Naive thymus-derived CD4-positive, alpha-beta T cell (primary cell): ENCODE results near the gene NPTXR. TPM values are rescaled to one million over a fixed set of nuclear protein-coding genes. Genes with fewer than 3 reads are reported as not detected.

ENCODE experiments used
- ATAC-seq: fragments of 150-1000 bp; cut with Tn5 transposase; 2 replicates; pipeline ENCODE4 v1.10.0; 2021; ENCODE audit warnings: mild to moderate bottlenecking, moderate library complexity
- CTCF ChIA-PET: fragments of 350-600 bp; sonication (Branson Sonifier 250); formaldehyde crosslinking; loops from one replicate; lab custom pipeline; 2021; ENCODE audit warnings: antibody characterized with exemption; lab: Charles Lee
- POLR2A ChIA-PET: fragments of 350-600 bp; sonication (Branson Sonifier 250); formaldehyde crosslinking; loops from one replicate; lab custom pipeline; 2021; ENCODE audit warnings: antibody characterized with exemption, inconsistent platforms; lab: Charles Lee
- DNase-seq, 9 donors: peaks; one replicate each; pipeline versions ENCODE4 v3.0.0 to v3.0.0-alpha.2; 2020 to 2022; ENCODE audit warnings: mixed read lengths in 1 of 9
- H3K27ac ChIP-seq: one replicate; pipeline ENCODE4 v1.7.0; 2013; ENCODE audit warnings: mild to moderate bottlenecking, low read depth, low read length, moderate library complexity
- H3K27me3 ChIP-seq, 2 donors: one replicate each; pipeline ENCODE4 v1.7.0; 2013; ENCODE audit warnings: low read length in 2 of 2, mild to moderate bottlenecking in 2 of 2, moderate library complexity in 2 of 2; ENCODE audit not compliant: control insufficient read depth in 2 of 2, insufficient read depth in 2 of 2
- H3K36me3 ChIP-seq, 3 experiments: 1 replicate in 2 of 3; 2 replicates in 1 of 3; pipeline ENCODE4 v1.7.0; 2013; ENCODE audit warnings: low read length in 3 of 3, mild to moderate bottlenecking in 3 of 3, moderate library complexity in 1 of 3; ENCODE audit not compliant: insufficient read depth in 3 of 3, control insufficient read depth in 2 of 3
- H3K4me1 ChIP-seq, 2 donors: one replicate each; pipeline ENCODE4 v1.7.0; 2013; ENCODE audit warnings: low read length in 2 of 2, mild to moderate bottlenecking in 2 of 2, moderate library complexity in 1 of 2; ENCODE audit not compliant: control insufficient read depth in 2 of 2, insufficient read depth in 2 of 2
- H3K4me3 ChIP-seq: 2 replicates; pipeline ENCODE4 v1.7.0; 2013; ENCODE audit warnings: mild to moderate bottlenecking, low read length
- H3K9me3 ChIP-seq, 3 experiments: 1 replicate in 2 of 3; 2 replicates in 1 of 3; pipeline ENCODE4 v1.7.0; 2013; ENCODE audit warnings: low read length in 3 of 3; ENCODE audit not compliant: control insufficient read depth in 2 of 3
- H3K27ac Mint-ChIP-seq, 9 donors: one replicate each; pipeline ENCODE4 v1.8.0; 2020 to 2022; ENCODE audit warnings: mixed read lengths in 9 of 9, mild to moderate bottlenecking in 8 of 9, moderate library complexity in 5 of 9, inconsistent platforms in 2 of 9
- H3K27me3 Mint-ChIP-seq, 5 donors: one replicate each; pipeline ENCODE4 v1.8.0; 2021 to 2022; ENCODE audit warnings: mixed read lengths in 5 of 5, mild to moderate bottlenecking in 1 of 5
- H3K36me3 Mint-ChIP-seq, 5 donors: one replicate each; pipeline ENCODE4 v1.8.0; 2020 to 2022; ENCODE audit warnings: mixed read lengths in 5 of 5, mild to moderate bottlenecking in 3 of 5, inconsistent platforms in 1 of 5
- H3K4me1 Mint-ChIP-seq, 7 donors: one replicate each; pipeline ENCODE4 v1.8.0; 2020 to 2022; ENCODE audit warnings: mixed read lengths in 7 of 7, mild to moderate bottlenecking in 3 of 7, inconsistent platforms in 1 of 7
- H3K4me3 Mint-ChIP-seq, 10 donors: one replicate each; pipeline ENCODE4 v1.8.0; 2020 to 2022; ENCODE audit warnings: mild to moderate bottlenecking in 10 of 10, mixed read lengths in 10 of 10, moderate library complexity in 6 of 10, inconsistent platforms in 2 of 10
- H3K9me3 Mint-ChIP-seq, 11 donors: one replicate each; pipeline ENCODE4 v1.8.0; 2020 to 2022; ENCODE audit warnings: mixed read lengths in 11 of 11, mild to moderate bottlenecking in 4 of 11, inconsistent platforms in 1 of 11, moderate library complexity in 1 of 11
- intact Hi-C, 2 donors: fragments of 100-400 bp; cut with micrococcal nuclease; formaldehyde crosslinking; loops; one replicate each; pipeline ENCODE4 v1.15.1; 2023
- polyA plus RNA-seq, 2 donors: library from polyadenylated mRNA; unstranded; fragments of 300-500 nt; fragmentation: Illumina TruSeq; gene quantifications; one replicate each; pipeline ENCODE4 v1.2.3, GENCODE V29; 2021
- total RNA-seq, 6 experiments: library from RNA in 5 of 6; stranded (reverse) in 5 of 6; gene quantifications; 1 replicate in 5 of 6; 2 replicates in 1 of 6; pipeline ENCODE4 v1.2.3 and lab custom pipeline; 2021 to 2026

NPTXR gene
- total and polyA plus RNA-seq, 7 experiments from 2014 or later: 0.85 to 12.9 (median 4.4) TPM

GRCh38 chr22:38828616-38829205 is 15.1 kb downstream of the NPTXR start:
- intact Hi-C loops: no loop called here
- ATAC-seq: no peak
- Histone ChIP-seq H3K4me1 (no peaks in the 10 kb centered on the region), H3K36me3 (no peaks in the 10 kb centered on the region), H3K27ac (no peak overlapping the region), H3K4me3 (no peak overlapping the region), H3K27me3 (no peaks in the 10 kb centered on the region), H3K9me3 (no peaks in the 10 kb centered on the region)
- H3K4me1 Mint-ChIP-seq: no peaks in the 10 kb centered on the region
- H3K9me3 Mint-ChIP-seq: no peaks in the 10 kb centered on the region
- H3K36me3 Mint-ChIP-seq: peaks cover 0 to 24% (median 0%) of the 10 kb centered on the region in 5 donors
- H3K27ac Mint-ChIP-seq: no peak overlapping the region
- no peaks in the 10 kb centered on the region for H3K27me3 Mint-ChIP-seq
- H3K4me3 Mint-ChIP-seq: no peak overlapping the region
- CTCF ChIA-PET: interaction anchor here (1.1 kb wide), 1 partner anchor 64 kb away, joined by 3 read pairs; no protein-coding TSS in a partner anchor
- POLR2A ChIA-PET: no interaction called here
- DNase-seq: no peak

DNA sequence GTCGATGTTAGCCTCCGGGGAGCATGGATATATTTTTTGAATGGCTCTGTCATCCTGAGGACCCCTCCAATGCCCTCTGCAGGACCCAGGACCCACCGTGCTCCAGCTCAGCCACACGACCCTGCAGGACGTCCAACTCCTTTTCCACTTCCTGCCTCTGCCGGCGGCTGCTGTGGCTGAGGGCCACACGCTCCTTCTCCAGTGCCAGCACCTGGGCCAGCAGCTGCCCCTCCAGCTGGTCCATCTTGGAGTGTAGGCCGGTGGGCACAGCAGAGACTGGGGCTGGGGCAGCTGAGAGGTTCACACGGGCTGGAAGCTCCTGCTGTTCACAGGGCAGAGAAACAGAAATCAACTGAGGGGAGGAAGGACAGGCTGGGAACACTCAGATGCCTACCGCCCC is 15.6 kb downstream of the NPTXR start:
- POLR2A ChIA-PET: no interaction called here
- ATAC-seq: no peak

GRCh38 chr22:38827510-38827909 is 16.3 kb downstream of the NPTXR start:
- Histone ChIP-seq H3K36me3 (no peaks in the 10 kb centered on the region), H3K9me3 (no peaks in the 10 kb centered on the region), H3K27me3 (no peaks in the 10 kb centered on the region), H3K4me1 (no peaks in the 10 kb centered on the region), H3K27ac (no peak overlapping the region), H3K4me3 (no peak overlapping the region)
- Mint-ChIP-seq H3K27me3 (no peaks in the 10 kb centered on the region), H3K27ac (peak overlapping the region in 1 of 9 donors; percentile 26), H3K36me3 (peaks cover 0 to 32% (median 0%) of the 10 kb centered on the region in 5 donors), H3K4me3 (no peak overlapping the region), H3K9me3 (no peaks in the 10 kb centered on the region), H3K4me1 (no peaks in the 10 kb centered on the region)
- CTCF ChIA-PET: no interaction called here
- POLR2A ChIA-PET: no interaction called here
- no peak for DNase-seq
- intact Hi-C loops: no loop called here
- no peak for ATAC-seq

More for the DNA sequence above, 15.6 kb downstream of the NPTXR start:
- H3K27me3 ChIP-seq: no peaks in the 10 kb centered on the region
- no peaks in the 10 kb centered on the region for H3K9me3 ChIP-seq
- no peak overlapping the region for H3K4me3 ChIP-seq
- Mint-ChIP-seq H3K36me3 (peaks cover 0 to 28% (median 0%) of the 10 kb centered on the region in 5 donors), H3K9me3 (no peaks in the 10 kb centered on the region), H3K27me3 (no peaks in the 10 kb centered on the region), H3K4me1 (no peaks in the 10 kb centered on the region), H3K4me3 (no peak overlapping the region), H3K27ac (no peak overlapping the region)
- DNase-seq: no peak
- no peak overlapping the region for H3K27ac ChIP-seq
- CTCF ChIA-PET: no interaction called here
- intact Hi-C loops: no loop called here
- H3K36me3 ChIP-seq: no peaks in the 10 kb centered on the region
- H3K4me1 ChIP-seq: no peaks in the 10 kb centered on the region

DNA sequence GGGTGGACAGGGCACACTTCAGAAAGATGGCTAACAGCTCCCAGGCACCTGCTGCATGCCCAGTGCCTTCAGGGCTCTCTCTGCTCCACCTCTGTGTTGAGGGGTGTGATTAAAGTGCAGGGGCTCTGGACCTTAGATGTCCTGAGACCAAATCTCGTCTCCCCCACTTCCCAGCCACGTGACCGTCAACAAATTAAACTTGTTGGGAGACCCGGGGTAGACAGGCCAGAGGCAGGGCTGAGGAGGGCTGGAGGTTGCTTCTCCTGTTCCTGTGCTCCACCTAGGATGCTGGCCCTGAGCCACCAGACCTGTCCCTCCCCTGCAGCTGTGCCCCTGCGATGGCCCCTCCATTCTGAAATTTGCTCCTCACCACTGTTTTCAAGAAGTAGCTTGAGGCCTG is 17.0 kb downstream of the NPTXR start:
- Mint-ChIP-seq H3K4me3 (no peak overlapping the region), H3K4me1 (peaks cover 0 to under 1% (median 0%) of the 10 kb centered on the region in 7 donors), H3K27ac (no peak overlapping the region), H3K27me3 (no peaks in the 10 kb centered on the region), H3K9me3 (no peaks in the 10 kb centered on the region), H3K36me3 (peaks cover 0 to 30% (median 0%) of the 10 kb centered on the region in 5 donors)
- no peaks in the 10 kb centered on the region for H3K9me3 ChIP-seq
- DNase-seq (no peak), ATAC-seq (no peak)
- ChIA-PET CTCF (interaction anchor here (0.6 kb wide), 1 partner anchor 35 kb away, joined by 5 read pairs; no protein-coding TSS in a partner anchor), POLR2A (no interaction called here)
- H3K27me3 ChIP-seq: no peaks in the 10 kb centered on the region
- no peak overlapping the region for H3K4me3 ChIP-seq
- no peaks in the 10 kb centered on the region for H3K36me3 ChIP-seq
- no peak overlapping the region for H3K27ac ChIP-seq
- H3K4me1 ChIP-seq: no peaks in the 10 kb centered on the region
- intact Hi-C loops: no loop called here

- H3K36me3 ChIP-seq: no peaks in the 10 kb centered on the region
- no peaks in the 10 kb centered on the region for H3K4me1 ChIP-seq
- ATAC-seq (no peak), DNase-seq (no peak)
- POLR2A ChIA-PET: no interaction called here
- no peak overlapping the region for H3K27ac ChIP-seq
- no peak overlapping the region for H3K4me3 ChIP-seq
- no peaks in the 10 kb centered on the region for H3K9me3 ChIP-seq
- Mint-ChIP-seq H3K36me3 (peaks cover 0 to 28% (median 0%) of the 10 kb centered on the region in 5 donors), H3K4me1 (peaks cover 0 to 2% (median 0%) of the 10 kb centered on the region in 7 donors), H3K27ac (no peak overlapping the region), H3K9me3 (no peaks in the 10 kb centered on the region), H3K4me3 (no peak overlapping the region), H3K27me3 (no peaks in the 10 kb centered on the region)
- intact Hi-C loops: no loop called here
- no peaks in the 10 kb centered on the region for H3K27me3 ChIP-seq
- CTCF ChIA-PET: interaction anchor here (0.6 kb wide), 1 partner anchor 35 kb away, joined by 5 read pairs; no protein-coding TSS in a partner anchor
These were observed 17.4 kb downstream of the NPTXR start for GRCh38 chr22:38826386-38826785.

DNA sequence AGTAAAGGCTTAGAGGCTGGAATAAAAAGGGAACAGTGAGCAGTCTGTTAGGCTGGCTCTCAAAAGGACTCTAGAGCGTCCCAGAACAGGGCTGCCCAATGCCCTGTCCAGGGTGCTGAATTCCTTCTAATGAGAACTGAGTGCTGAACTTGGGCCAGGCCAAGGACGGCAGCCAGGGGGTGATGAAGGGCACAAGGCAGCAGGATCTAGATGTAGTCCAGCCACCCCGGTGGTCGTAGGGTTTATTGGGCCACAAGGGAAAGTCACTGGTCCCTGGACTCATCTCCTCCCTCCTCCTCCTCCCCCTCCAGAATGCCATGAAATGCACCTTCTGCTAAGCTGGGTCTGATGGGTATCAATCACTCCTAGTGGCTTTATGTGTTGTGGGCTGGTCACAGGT is 19.2 kb downstream of the NPTXR start:
- Histone ChIP-seq H3K27ac (no peak overlapping the region), H3K27me3 (no peaks in the 10 kb centered on the region), H3K36me3 (no peaks in the 10 kb centered on the region), H3K4me1 (no peaks in the 10 kb centered on the region), H3K9me3 (no peaks in the 10 kb centered on the region), H3K4me3 (no peak overlapping the region)
- DNase-seq (peak in 7 of 9 donors; percentile 13 to 58 (median 45)), ATAC-seq (peak; percentile 81)
- peaks cover 0 to 28% (median 0%) of the 10 kb centered on the region in 5 donors for H3K36me3 Mint-ChIP-seq
- intact Hi-C loops: no loop called here
- H3K27ac Mint-ChIP-seq: no peak overlapping the region
- H3K4me3 Mint-ChIP-seq: no peak overlapping the region
- ChIA-PET POLR2A (no interaction called here), CTCF (no interaction called here)
- H3K9me3 Mint-ChIP-seq: no peaks in the 10 kb centered on the region
- peaks cover 0 to 2% (median 0%) of the 10 kb centered on the region in 7 donors for H3K4me1 Mint-ChIP-seq
- H3K27me3 Mint-ChIP-seq: no peaks in the 10 kb centered on the region

DNA sequence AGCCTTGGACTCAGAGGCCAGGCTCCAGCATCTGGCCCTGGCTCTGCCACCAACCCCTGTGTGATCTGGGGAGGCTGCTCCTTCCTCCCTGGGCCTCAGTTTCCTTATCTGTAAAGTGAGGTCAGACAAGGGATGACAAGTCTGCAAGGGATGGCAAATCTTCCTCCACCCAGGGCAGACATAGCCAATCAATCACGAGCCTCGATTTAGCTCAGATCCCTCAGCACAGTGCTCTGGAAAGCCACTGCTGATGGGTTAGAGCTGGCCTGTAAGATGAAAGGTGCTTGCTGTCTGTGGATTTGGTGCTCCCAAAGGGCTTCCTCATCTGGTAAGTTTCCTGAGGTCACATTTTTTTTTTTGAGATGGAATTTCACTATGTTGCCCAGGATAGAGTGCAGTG is 20.2 kb downstream of the NPTXR start:
- no peak overlapping the region for H3K27ac Mint-ChIP-seq
- H3K4me3 Mint-ChIP-seq: no peak overlapping the region
- H3K36me3 ChIP-seq: no peaks in the 10 kb centered on the region
- no peaks in the 10 kb centered on the region for H3K27me3 Mint-ChIP-seq
- no peaks in the 10 kb centered on the region for H3K9me3 Mint-ChIP-seq
- H3K27me3 ChIP-seq: no peaks in the 10 kb centered on the region
- no peaks in the 10 kb centered on the region for H3K4me1 ChIP-seq
- intact Hi-C loops: no loop called here
- no peak overlapping the region for H3K27ac ChIP-seq
- CTCF ChIA-PET: interaction anchor here (0.6 kb wide), 1 partner anchor 895 kb away, joined by 3 read pairs; no protein-coding TSS in a partner anchor
- H3K9me3 ChIP-seq: no peaks in the 10 kb centered on the region
- peaks cover 0 to 2% (median 0%) of the 10 kb centered on the region in 7 donors for H3K4me1 Mint-ChIP-seq
- peaks cover 0 to 28% (median 0%) of the 10 kb centered on the region in 5 donors for H3K36me3 Mint-ChIP-seq
- no peak for ATAC-seq
- no peak for DNase-seq
- H3K4me3 ChIP-seq: no peak overlapping the region
- POLR2A ChIA-PET: interaction anchor here (0.7 kb wide), 1 partner anchor 12 kb away, joined by 3 read pairs; no protein-coding TSS in a partner anchor
